ENCODE data around the gene EFNA2. TPM values are rescaled to one million over a fixed set of nuclear protein-coding genes. Genes with fewer than 3 reads are reported as not detected.

Gene EFNA2
- total RNA-seq, 1 experiment from 2014 or later: 12.2 TPM

DNA sequence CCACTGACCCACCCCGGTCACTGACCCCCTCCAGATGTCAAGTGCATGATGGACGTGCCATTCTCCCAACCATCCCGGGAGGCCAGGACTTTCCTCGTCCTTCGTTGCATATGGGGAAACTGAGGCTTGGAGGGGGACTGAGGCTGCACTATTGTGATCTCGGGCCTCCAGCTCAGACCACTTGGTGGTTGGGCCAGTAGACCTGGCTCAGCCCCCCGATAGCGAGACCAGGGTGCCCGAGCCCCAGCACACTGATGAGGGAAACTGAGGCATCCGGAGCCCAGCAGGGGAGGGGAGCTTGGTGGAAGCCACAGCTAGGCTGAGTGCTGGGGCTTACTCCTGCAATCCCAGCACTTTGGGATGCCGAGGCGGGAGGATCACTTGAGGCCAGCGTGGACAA, 10.4 kb downstream of the EFNA2 start:
- H3K4me1 ChIP-seq (ENCODE audit: control insufficient read depth in 1 of 2, insufficient read depth in 2 of 2, low read length in 2 of 2): peaks cover 8 to 12% of the 10 kb centered on the region in 2 experiments
- no peaks in the 10 kb centered on the region for H3K27me3 ChIP-seq (ENCODE audit: insufficient read depth, low read length)
- DNase-seq (ENCODE audit: low read depth, low spot score) (no peak), ATAC-seq (no peak)
- TF ChIP-seq RAD21 (IDR thresholded peaks at IDR 0.05; ENCODE audit: low read depth): no peak
- TF ChIP-seq ZFX (IDR thresholded peaks at IDR 0.05): no peak
- TF ChIP-seq SRF (IDR thresholded peaks at IDR 0.05; ENCODE audit: low read depth): no peak
- TF ChIP-seq POLR2AphosphoS5 (IDR thresholded peaks at IDR 0.05; ENCODE audit: low read depth, low read length): no peak
- TF ChIP-seq EGR1 (IDR thresholded peaks at IDR 0.05; ENCODE audit: low read depth): no peak
- TF ChIP-seq, protein P1, sequence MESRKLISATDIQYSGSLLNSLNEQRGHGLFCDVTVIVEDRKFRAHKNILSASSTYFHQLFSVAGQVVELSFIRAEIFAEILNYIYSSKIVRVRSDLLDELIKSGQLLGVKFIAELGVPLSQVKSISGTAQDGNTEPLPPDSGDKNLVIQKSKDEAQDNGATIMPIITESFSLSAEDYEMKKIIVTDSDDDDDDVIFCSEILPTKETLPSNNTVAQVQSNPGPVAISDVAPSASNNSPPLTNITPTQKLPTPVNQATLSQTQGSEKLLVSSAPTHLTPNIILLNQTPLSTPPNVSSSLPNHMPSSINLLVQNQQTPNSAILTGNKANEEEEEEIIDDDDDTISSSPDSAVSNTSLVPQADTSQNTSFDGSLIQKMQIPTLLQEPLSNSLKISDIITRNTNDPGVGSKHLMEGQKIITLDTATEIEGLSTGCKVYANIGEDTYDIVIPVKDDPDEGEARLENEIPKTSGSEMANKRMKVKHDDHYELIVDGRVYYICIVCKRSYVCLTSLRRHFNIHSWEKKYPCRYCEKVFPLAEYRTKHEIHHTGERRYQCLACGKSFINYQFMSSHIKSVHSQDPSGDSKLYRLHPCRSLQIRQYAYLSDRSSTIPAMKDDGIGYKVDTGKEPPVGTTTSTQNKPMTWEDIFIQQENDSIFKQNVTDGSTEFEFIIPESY (IDR thresholded peaks at IDR 0.05; ENCODE audit: extremely low read depth, insufficient replicate concordance, low read length): no peak
- TF ChIP-seq CBX3 (IDR thresholded peaks at IDR 0.05; ENCODE audit: low read depth): no peak
- no peak for TF ChIP-seq CEBPB (IDR thresholded peaks at IDR 0.05; ENCODE audit: low read depth)
- TF ChIP-seq, protein P2, sequence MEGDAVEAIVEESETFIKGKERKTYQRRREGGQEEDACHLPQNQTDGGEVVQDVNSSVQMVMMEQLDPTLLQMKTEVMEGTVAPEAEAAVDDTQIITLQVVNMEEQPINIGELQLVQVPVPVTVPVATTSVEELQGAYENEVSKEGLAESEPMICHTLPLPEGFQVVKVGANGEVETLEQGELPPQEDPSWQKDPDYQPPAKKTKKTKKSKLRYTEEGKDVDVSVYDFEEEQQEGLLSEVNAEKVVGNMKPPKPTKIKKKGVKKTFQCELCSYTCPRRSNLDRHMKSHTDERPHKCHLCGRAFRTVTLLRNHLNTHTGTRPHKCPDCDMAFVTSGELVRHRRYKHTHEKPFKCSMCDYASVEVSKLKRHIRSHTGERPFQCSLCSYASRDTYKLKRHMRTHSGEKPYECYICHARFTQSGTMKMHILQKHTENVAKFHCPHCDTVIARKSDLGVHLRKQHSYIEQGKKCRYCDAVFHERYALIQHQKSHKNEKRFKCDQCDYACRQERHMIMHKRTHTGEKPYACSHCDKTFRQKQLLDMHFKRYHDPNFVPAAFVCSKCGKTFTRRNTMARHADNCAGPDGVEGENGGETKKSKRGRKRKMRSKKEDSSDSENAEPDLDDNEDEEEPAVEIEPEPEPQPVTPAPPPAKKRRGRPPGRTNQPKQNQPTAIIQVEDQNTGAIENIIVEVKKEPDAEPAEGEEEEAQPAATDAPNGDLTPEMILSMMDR (IDR thresholded peaks at IDR 0.05 in 2 of 3, conservative IDR thresholded peaks at IDR 0.05 in 1 of 3; ENCODE audit: borderline replicate concordance in 1 of 3, insufficient read depth in 1 of 3, low read depth in 2 of 3, low read length in 2 of 3): no peak
- TF ChIP-seq, protein P3, sequence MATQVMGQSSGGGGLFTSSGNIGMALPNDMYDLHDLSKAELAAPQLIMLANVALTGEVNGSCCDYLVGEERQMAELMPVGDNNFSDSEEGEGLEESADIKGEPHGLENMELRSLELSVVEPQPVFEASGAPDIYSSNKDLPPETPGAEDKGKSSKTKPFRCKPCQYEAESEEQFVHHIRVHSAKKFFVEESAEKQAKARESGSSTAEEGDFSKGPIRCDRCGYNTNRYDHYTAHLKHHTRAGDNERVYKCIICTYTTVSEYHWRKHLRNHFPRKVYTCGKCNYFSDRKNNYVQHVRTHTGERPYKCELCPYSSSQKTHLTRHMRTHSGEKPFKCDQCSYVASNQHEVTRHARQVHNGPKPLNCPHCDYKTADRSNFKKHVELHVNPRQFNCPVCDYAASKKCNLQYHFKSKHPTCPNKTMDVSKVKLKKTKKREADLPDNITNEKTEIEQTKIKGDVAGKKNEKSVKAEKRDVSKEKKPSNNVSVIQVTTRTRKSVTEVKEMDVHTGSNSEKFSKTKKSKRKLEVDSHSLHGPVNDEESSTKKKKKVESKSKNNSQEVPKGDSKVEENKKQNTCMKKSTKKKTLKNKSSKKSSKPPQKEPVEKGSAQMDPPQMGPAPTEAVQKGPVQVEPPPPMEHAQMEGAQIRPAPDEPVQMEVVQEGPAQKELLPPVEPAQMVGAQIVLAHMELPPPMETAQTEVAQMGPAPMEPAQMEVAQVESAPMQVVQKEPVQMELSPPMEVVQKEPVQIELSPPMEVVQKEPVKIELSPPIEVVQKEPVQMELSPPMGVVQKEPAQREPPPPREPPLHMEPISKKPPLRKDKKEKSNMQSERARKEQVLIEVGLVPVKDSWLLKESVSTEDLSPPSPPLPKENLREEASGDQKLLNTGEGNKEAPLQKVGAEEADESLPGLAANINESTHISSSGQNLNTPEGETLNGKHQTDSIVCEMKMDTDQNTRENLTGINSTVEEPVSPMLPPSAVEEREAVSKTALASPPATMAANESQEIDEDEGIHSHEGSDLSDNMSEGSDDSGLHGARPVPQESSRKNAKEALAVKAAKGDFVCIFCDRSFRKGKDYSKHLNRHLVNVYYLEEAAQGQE (IDR thresholded peaks at IDR 0.05; ENCODE audit: low read depth): no peak
- no peak for TF ChIP-seq EZH2phosphoT487 (IDR thresholded peaks at IDR 0.05; ENCODE audit: borderline replicate concordance)
- no peak for TF ChIP-seq ZNF274 (IDR thresholded peaks at IDR 0.05; ENCODE audit: low read depth, low read length)
- no peak for TF ChIP-seq EZH2 (IDR thresholded peaks at IDR 0.05)
- no peak for TF ChIP-seq TCF7L2 (IDR thresholded peaks at IDR 0.05; ENCODE audit: borderline replicate concordance, extremely low read depth, insufficient read depth, insufficient read length)
- TF ChIP-seq JUND (IDR thresholded peaks at IDR 0.05): no peak
- no peak for TF ChIP-seq ELF1 (IDR thresholded peaks at IDR 0.05; ENCODE audit: borderline replicate concordance, low read depth)
- TF ChIP-seq FOSL1 (IDR thresholded peaks at IDR 0.05; ENCODE audit: low read depth): no peak
- no peak for TF ChIP-seq SP1 (IDR thresholded peaks at IDR 0.05; ENCODE audit: low read depth)
- TF ChIP-seq SIN3A (IDR thresholded peaks at IDR 0.05; ENCODE audit: low read depth): no peak
- TF ChIP-seq, protein P4, sequence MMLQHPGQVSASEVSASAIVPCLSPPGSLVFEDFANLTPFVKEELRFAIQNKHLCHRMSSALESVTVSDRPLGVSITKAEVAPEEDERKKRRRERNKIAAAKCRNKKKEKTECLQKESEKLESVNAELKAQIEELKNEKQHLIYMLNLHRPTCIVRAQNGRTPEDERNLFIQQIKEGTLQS (IDR thresholded peaks at IDR 0.05): no peak
- intact Hi-C loops (cut with micrococcal nuclease): no loop called here
- no peaks in the 10 kb centered on the region for H3K79me2 ChIP-seq (ENCODE audit: insufficient read depth, low read length)
- BruUV-seq (replicated peaks): no TSS peak
- no peaks in the 10 kb centered on the region for H4K20me1 ChIP-seq (ENCODE audit: insufficient read depth)
- H3K4me3 ChIP-seq (replicated peaks in 1 of 2; ENCODE audit: low read depth in 1 of 2, low read length in 2 of 2): no peak overlapping the region
- H3K36me3 ChIP-seq (ENCODE audit: control insufficient read depth in 1 of 2, insufficient read depth in 2 of 2, low read length in 2 of 2): no peaks in the 10 kb centered on the region
- no peak overlapping the region for H2AFZ ChIP-seq (ENCODE audit: low read depth, low read length, poor library complexity, severe bottlenecking)
- ChIA-PET RAD21 (ENCODE audit: low non-redundant PET in 1 of 2, low total read pairs in 2 of 2, uncharacterized antibody in 2 of 2, unreplicated experiment in 2 of 2) (no interaction called here), CTCF (no interaction called here), POLR2A (no interaction called here)
- no peaks in the 10 kb centered on the region for H3K9me2 ChIP-seq (ENCODE audit: insufficient read depth)
- no peak overlapping the region for H3K9ac ChIP-seq (ENCODE audit: low read length)
- H3K4me2 ChIP-seq (ENCODE audit: low read length): no peak overlapping the region
- no peak overlapping the region for H3K27ac ChIP-seq (ENCODE audit: low read depth, low read length)
- H3K9me3 ChIP-seq (ENCODE audit: control insufficient read depth in 1 of 2, insufficient read depth in 1 of 2, low read depth in 1 of 2, low read length in 2 of 2): no peaks in the 10 kb centered on the region
